Measurements from ENCODE around the gene USP24.

DNA sequence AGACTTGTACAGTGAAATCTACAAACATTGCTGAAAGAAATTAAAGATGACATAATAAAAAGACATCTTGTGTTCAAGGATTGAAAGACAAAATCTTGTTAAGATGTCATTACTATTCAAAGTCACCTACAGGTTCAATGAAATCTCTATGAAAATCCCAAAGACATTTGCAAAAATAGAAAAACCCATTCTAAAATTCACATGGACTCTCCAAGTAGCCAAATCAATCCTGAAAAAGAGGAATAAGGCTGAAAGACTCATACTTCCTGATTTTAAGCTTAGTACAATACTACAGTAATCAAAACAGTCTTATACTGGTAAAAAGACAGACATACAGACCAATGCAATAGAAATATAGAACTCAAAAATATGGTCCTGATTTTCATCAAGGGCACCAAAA is 97.2 kb downstream of the USP24 start:
- TF ChIP-seq, protein P1, sequence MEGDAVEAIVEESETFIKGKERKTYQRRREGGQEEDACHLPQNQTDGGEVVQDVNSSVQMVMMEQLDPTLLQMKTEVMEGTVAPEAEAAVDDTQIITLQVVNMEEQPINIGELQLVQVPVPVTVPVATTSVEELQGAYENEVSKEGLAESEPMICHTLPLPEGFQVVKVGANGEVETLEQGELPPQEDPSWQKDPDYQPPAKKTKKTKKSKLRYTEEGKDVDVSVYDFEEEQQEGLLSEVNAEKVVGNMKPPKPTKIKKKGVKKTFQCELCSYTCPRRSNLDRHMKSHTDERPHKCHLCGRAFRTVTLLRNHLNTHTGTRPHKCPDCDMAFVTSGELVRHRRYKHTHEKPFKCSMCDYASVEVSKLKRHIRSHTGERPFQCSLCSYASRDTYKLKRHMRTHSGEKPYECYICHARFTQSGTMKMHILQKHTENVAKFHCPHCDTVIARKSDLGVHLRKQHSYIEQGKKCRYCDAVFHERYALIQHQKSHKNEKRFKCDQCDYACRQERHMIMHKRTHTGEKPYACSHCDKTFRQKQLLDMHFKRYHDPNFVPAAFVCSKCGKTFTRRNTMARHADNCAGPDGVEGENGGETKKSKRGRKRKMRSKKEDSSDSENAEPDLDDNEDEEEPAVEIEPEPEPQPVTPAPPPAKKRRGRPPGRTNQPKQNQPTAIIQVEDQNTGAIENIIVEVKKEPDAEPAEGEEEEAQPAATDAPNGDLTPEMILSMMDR (IDR thresholded peaks at IDR 0.05): no peak
- TF ChIP-seq POLR2A (IDR thresholded peaks at IDR 0.05): no peak
